IMR-90 (cell line): ENCODE measurements around the gene TUBA1B. TPM values are rescaled to one million over a fixed set of nuclear protein-coding genes. Genes with fewer than 3 reads are reported as not detected.

Experiments used
- ATAC-seq: fragments of 200-7000 bp; cut with Tn5 transposase; 2 replicates; pipeline ENCODE4 v1.9.1; 2020; ENCODE audit warnings: low read depth, mild to moderate bottlenecking, moderate library complexity
- BruUV-seq: library from RNA; stranded (reverse); fragments of 400-500 nt; replicated peaks from 2 replicates; lab custom pipeline; 2021; lab: Mats Ljungman, UMichigan
- CTCF ChIA-PET: fragments of 300-600 bp; formaldehyde crosslinking; extraction: SDS; loops from one replicate; lab custom pipeline; 2021; ENCODE audit warnings: antibody characterized with exemption; lab: Yijun Ruan, JAX
- POLR2A ChIA-PET: fragments of 300-600 bp; sonication (Branson Sonifier 250); formaldehyde crosslinking; loops from one replicate; lab custom pipeline; 2022; ENCODE audit warnings: antibody characterized with exemption; ENCODE audit not compliant: unreplicated experiment; lab: Charles Lee
- DNase-seq: peaks from one replicate; pipeline ENCODE4 v3.0.0; 2013
- H2AFZ ChIP-seq: replicated peaks from 2 replicates; pipeline ENCODE3; 2013; ENCODE audit warnings: low read length, mild to moderate bottlenecking; ENCODE audit not compliant: poor library complexity
- H2AK5ac ChIP-seq: 2 replicates; pipeline ENCODE4 v1.6.1; 2013; ENCODE audit warnings: low read depth, low read length, inconsistent platforms
- H2AK9ac ChIP-seq: replicated peaks from 2 replicates; pipeline ENCODE3; 2013; ENCODE audit warnings: mild to moderate bottlenecking, low read depth, low read length, moderate library complexity; ENCODE audit not compliant: poor library complexity
- H2BK120ac ChIP-seq: 2 replicates; pipeline ENCODE4 v1.6.1; 2013; ENCODE audit warnings: low read depth, low read length, inconsistent platforms
- H2BK15ac ChIP-seq: 3 replicates; pipeline ENCODE4 v1.6.1; 2013; ENCODE audit warnings: low read depth, low read length, inconsistent platforms
- H2BK20ac ChIP-seq: 2 replicates; pipeline ENCODE4 v1.6.1; 2013; ENCODE audit warnings: low read depth, mild to moderate bottlenecking, inconsistent platforms, low read length, moderate library complexity
- H2BK5ac ChIP-seq: 2 replicates; pipeline ENCODE4 v1.6.1; 2013; ENCODE audit warnings: mild to moderate bottlenecking, low read depth, low read length, inconsistent platforms; ENCODE audit not compliant: poor library complexity, severe bottlenecking
- H3K14ac ChIP-seq: replicated peaks from 2 replicates; pipeline ENCODE4 v1.6.1; 2013; ENCODE audit warnings: low read depth, low read length, inconsistent platforms
- H3K18ac ChIP-seq: 2 replicates; pipeline ENCODE4 v1.6.1; 2013; ENCODE audit warnings: low read depth, low read length, control low read depth
- H3K23ac ChIP-seq: 2 replicates; pipeline ENCODE4 v1.6.1; 2013; ENCODE audit warnings: low read depth, low read length, inconsistent platforms
- H3K27ac ChIP-seq: 2 replicates; pipeline ENCODE4 v1.5.1; 2013; ENCODE audit warnings: mild to moderate bottlenecking, control low read depth, low read length; ENCODE audit not compliant: insufficient read depth
- H3K27me3 ChIP-seq: 2 replicates; pipeline ENCODE4 v1.6.1; 2013; ENCODE audit warnings: low read length; ENCODE audit not compliant: control insufficient read depth, insufficient read depth
- H3K36me3 ChIP-seq: 2 replicates; pipeline ENCODE4 v1.6.1; 2013; ENCODE audit warnings: low read length, mixed read lengths; ENCODE audit not compliant: control insufficient read depth, insufficient read depth
- H3K4ac ChIP-seq: 2 replicates; pipeline ENCODE4 v1.6.1; 2013; ENCODE audit warnings: low read depth, low read length, inconsistent platforms
- H3K4me1 ChIP-seq: 2 replicates; pipeline ENCODE4 v1.6.1; 2013; ENCODE audit warnings: low read length, mixed read lengths; ENCODE audit not compliant: control insufficient read depth, insufficient read depth
- H3K4me2 ChIP-seq: 2 replicates; pipeline ENCODE4 v1.6.1; 2013; ENCODE audit warnings: low read depth, mild to moderate bottlenecking, control low read depth, low read length, moderate library complexity
- H3K4me3 ChIP-seq: 2 replicates; pipeline ENCODE4 v1.5.1; 2013; ENCODE audit warnings: low read depth, mild to moderate bottlenecking, control low read depth, low read length, moderate library complexity; ENCODE audit not compliant: insufficient read depth
- H3K56ac ChIP-seq: 2 replicates; pipeline ENCODE4 v1.6.1; 2013; ENCODE audit warnings: low read length, inconsistent platforms; ENCODE audit not compliant: insufficient read depth; ENCODE audit errors: extremely low read depth
- H3K79me1 ChIP-seq, 2 experiments: 2 replicates each; pipeline ENCODE4 v1.6.1; 2013; ENCODE audit warnings: low read length in 2 of 2, inconsistent platforms in 1 of 2, low read depth in 1 of 2
- H3K9ac ChIP-seq: 2 replicates; pipeline ENCODE4 v1.6.1; 2013; ENCODE audit warnings: low read depth, low read length, control low read depth
- H3K9me1 ChIP-seq: 2 replicates; pipeline ENCODE4 v1.6.1; 2013; ENCODE audit warnings: low read length, inconsistent platforms; ENCODE audit not compliant: insufficient read depth
- H3K9me3 ChIP-seq: 2 replicates; pipeline ENCODE4 v1.6.1; 2013; ENCODE audit warnings: low read length; ENCODE audit not compliant: control insufficient read depth, insufficient read depth
- H4K20me1 ChIP-seq: 2 replicates; pipeline ENCODE4 v1.6.1; 2013; ENCODE audit warnings: low read length, inconsistent platforms; ENCODE audit not compliant: insufficient read depth
- H4K5ac ChIP-seq: 2 replicates; pipeline ENCODE4 v1.6.1; 2013; ENCODE audit warnings: mild to moderate bottlenecking, low read depth, low read length, control low read depth
- H4K8ac ChIP-seq, 2 experiments: 2 replicates each; pipeline ENCODE4 v1.6.1; 2013; ENCODE audit warnings: low read depth in 2 of 2, low read length in 2 of 2, control low read depth in 1 of 2, inconsistent platforms in 1 of 2
- H4K91ac ChIP-seq: 2 replicates; pipeline ENCODE4 v1.6.1; 2013; ENCODE audit warnings: low read depth, low read length, inconsistent platforms; ENCODE audit not compliant: insufficient read depth
- BHLHE40 ChIP-seq: fragments of 150-350 bp; IDR thresholded peaks from 2 replicates; pipeline ENCODE4 v1.6.1; 2016; ENCODE audit warnings: mild to moderate bottlenecking, low read depth, low read length
- CEBPB ChIP-seq: IDR thresholded peaks from 2 replicates; pipeline ENCODE4 v1.6.1; 2012; ENCODE audit warnings: low read depth, low read length, improper control_type of control experiment
- CHD1 ChIP-seq: IDR thresholded peaks from 2 replicates; pipeline ENCODE4 v1.6.1; 2012; ENCODE audit warnings: low read depth, low read length, improper control_type of control experiment
- FOS ChIP-seq: fragments of 150-350 bp; IDR thresholded peaks from 2 replicates; pipeline ENCODE4 v1.6.1; 2016; ENCODE audit warnings: low read depth, low read length
- POLR2A ChIP-seq: IDR thresholded peaks from 2 replicates; pipeline ENCODE4 v1.6.1; 2012; ENCODE audit warnings: mild to moderate bottlenecking, low read depth, low read length
- RCOR1 ChIP-seq: IDR thresholded peaks from 2 replicates; pipeline ENCODE4 v1.6.1; 2012; ENCODE audit warnings: mild to moderate bottlenecking, low read length, improper control_type of control experiment; ENCODE audit not compliant: insufficient replicate concordance
- SMC3 ChIP-seq: fragments of 150-350 bp; IDR thresholded peaks from 2 replicates; pipeline ENCODE4 v1.6.1; 2016; ENCODE audit warnings: low read depth, mild to moderate bottlenecking, antibody characterized with exemption, low read length, moderate library complexity
- WGBS, 2 experiments: methylation state at CpG; one replicate each; pipeline versions ENCODE4 v1.1.5 to v1.1.7; 2013; ENCODE audit warnings: missing lambda C conversion rate in 2 of 2; ENCODE audit not compliant: insufficient read length in 1 of 2; ENCODE audit errors: extremely low coverage in 2 of 2; 5-methylcytosine and 5-hydroxymethylcytosine counted together
- dilution Hi-C: fragments of 300-500 bp; cut with HindIII; formaldehyde crosslinking; loops from one replicate; pipeline ENCODE4 v1.14.3; 2018; ENCODE audit warnings: low sequenced_read_pairs; ENCODE audit not compliant: unreplicated experiment
- in situ Hi-C: fragments of 300-500 bp; cut with MboI; formaldehyde crosslinking; loops from 3 replicates; pipeline ENCODE4 v1.14.3; 2019; ENCODE audit warnings: low sequenced_read_pairs, inconsistent platforms, mixed read lengths
- intact Hi-C: fragments of 100-400 bp; cut with micrococcal nuclease; formaldehyde crosslinking; loops from 2 replicates; pipeline ENCODE4 v1.10.0; 2022
- polyA plus RNA-seq, 3 experiments: library from polyadenylated mRNA; depleted of rRNA; stranded (reverse); fragments of >200 nt; gene quantifications; 2 replicates each; pipeline ENCODE4 v1.2.3, GENCODE V29; 2012; ENCODE audit warnings: low replicate concordance in 1 of 3
- total RNA-seq: library from RNA; depleted of rRNA; stranded (reverse); fragments of >200 nt; gene quantifications from 2 replicates; pipeline ENCODE4 v1.2.3, GENCODE V29; 2012
- TF ChIP-seq, protein P1 (sequence below): conservative IDR thresholded peaks from 2 replicates; pipeline ENCODE4 v1.5.1; 2012; ENCODE audit warnings: mild to moderate bottlenecking, low read depth, low read length, improper control_type of control experiment

The TUBA1B gene
- total and polyA plus RNA-seq, 2 of the 4 experiments (the other 2 are of a cell fraction): 4,221 to 5,195 TPM

DNA sequence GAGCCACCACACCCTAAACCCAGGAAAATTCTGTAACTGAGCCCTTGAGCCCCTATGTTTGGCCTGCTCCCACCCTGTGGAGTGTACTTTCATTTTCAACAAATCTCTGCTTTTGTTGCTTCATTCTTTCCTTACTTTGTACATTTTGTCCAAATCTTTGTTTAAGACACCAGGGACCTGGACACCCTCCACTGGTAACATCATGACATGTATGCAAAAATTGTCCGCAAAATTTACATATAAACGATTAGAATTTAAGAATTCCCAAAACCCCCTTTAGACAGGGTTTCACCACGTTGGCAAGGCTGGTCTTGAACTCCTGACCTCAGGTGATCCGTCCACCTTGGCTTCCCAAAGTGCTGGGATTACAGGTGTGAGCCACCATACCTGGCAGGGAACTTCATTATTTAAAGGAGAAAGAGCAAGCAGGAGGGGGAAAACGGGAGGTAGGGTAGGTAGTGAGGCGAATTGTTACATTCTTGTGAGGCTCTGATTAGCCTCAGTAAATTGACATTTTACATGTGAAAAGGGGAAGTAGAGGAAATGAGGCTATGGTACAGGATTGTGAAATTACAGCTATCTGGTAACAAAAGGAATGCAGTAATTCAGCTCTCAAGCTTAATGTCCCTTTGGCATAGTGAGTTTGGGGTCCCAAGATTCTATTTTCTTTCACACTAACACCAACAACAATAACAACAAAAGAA is 30.0 kb upstream of the TUBA1B start:
- no peak overlapping the region for H3K18ac ChIP-seq
- CTCF ChIA-PET: no interaction called here
- H3K79me1 ChIP-seq: no peaks in the 10 kb centered on the region; a peak in 1 of 4 replicates
- no peak overlapping the region for H2AK9ac ChIP-seq
- no peak overlapping the region for H3K4me2 ChIP-seq
- H2BK15ac ChIP-seq: no peak overlapping the region
- dilution Hi-C loops: no loop called here
- WGBS, 2 experiments: no CpG with 5 or more reads among the region's 6 CpGs
- H3K4ac ChIP-seq: no peak overlapping the region
- H3K14ac ChIP-seq: no peak overlapping the region
- H4K91ac ChIP-seq: no peak overlapping the region
- no peaks in the 10 kb centered on the region for H3K9me3 ChIP-seq
- H2AK5ac ChIP-seq: no peak overlapping the region
- no peaks in the 10 kb centered on the region for H3K36me3 ChIP-seq
- no peak overlapping the region for H3K27ac ChIP-seq
- no TSS peak for BruUV-seq
- H2BK20ac ChIP-seq: no peak overlapping the region
- H4K20me1 ChIP-seq: no peaks in the 10 kb centered on the region
- H4K5ac ChIP-seq: no peak overlapping the region
- ATAC-seq (no peak), DNase-seq (no peak)
- POLR2A ChIA-PET: no interaction called here
- H3K4me1 ChIP-seq: no peaks in the 10 kb centered on the region
- no peaks in the 10 kb centered on the region for H3K27me3 ChIP-seq
- TF ChIP-seq RCOR1 (no peak), CHD1 (no peak), FOS (no peak), CEBPB (no peak), SMC3 (no peak), BHLHE40 (no peak), POLR2A (no peak)
- TF ChIP-seq, protein P1, sequence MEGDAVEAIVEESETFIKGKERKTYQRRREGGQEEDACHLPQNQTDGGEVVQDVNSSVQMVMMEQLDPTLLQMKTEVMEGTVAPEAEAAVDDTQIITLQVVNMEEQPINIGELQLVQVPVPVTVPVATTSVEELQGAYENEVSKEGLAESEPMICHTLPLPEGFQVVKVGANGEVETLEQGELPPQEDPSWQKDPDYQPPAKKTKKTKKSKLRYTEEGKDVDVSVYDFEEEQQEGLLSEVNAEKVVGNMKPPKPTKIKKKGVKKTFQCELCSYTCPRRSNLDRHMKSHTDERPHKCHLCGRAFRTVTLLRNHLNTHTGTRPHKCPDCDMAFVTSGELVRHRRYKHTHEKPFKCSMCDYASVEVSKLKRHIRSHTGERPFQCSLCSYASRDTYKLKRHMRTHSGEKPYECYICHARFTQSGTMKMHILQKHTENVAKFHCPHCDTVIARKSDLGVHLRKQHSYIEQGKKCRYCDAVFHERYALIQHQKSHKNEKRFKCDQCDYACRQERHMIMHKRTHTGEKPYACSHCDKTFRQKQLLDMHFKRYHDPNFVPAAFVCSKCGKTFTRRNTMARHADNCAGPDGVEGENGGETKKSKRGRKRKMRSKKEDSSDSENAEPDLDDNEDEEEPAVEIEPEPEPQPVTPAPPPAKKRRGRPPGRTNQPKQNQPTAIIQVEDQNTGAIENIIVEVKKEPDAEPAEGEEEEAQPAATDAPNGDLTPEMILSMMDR: no peak
- no peak overlapping the region for H2BK120ac ChIP-seq
- H2AFZ ChIP-seq: no peak overlapping the region
- no peak overlapping the region for H3K4me3 ChIP-seq
- intact Hi-C loops: no loop called here
- H4K8ac ChIP-seq: no peak overlapping the region
- in situ Hi-C loops: no loop called here
- no peak overlapping the region for H3K23ac ChIP-seq
- H2BK5ac ChIP-seq: no peak overlapping the region
- H3K56ac ChIP-seq: no peak overlapping the region
- H3K9me1 ChIP-seq: 0 out of 2 replicates have a peak, but pooled peaks cover 3% of the 10 kb centered on the region
- no peak overlapping the region for H3K9ac ChIP-seq
